ENCODE data around the gene ABCB1. TPM values are rescaled to one million over a fixed set of nuclear protein-coding genes. Genes with fewer than 3 reads are reported as not detected.

Gene ABCB1
- total and polyA plus RNA-seq, 9 of the 15 experiments (the other 6 are each of a cell fraction or from before 2014, with no cell fraction given) = 0.03 to 0.86 (median 0.52) TPM

DNA sequence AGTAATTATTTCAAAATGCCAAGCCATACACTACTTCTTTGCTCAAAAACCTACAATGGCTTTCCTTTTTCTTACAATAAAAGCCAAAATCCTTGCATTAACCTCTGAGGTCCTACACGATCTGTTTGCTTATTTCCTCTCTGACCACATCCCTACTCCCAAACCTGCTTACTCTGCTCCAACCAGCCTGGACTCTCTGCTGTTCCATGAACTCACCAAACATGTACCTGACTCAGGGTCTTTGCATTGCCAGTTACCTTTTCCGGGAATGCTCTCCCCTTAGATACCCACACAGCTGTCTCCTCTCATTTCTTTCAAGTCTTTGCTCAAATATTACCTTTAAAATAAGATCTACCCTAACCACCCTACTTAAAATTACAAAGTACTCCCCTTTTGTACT, 127.5 kb downstream of the ABCB1 start:
- ATAC-seq = no peak; the same call in 2 of the 3 replicates
- Histone ChIP-seq H3K36me3 (ENCODE audit: control insufficient read depth, insufficient read depth, low read length) (no peaks in the 10 kb centered on the region), H3K4me3 (no peak overlapping the region), H3K27me3 (ENCODE audit: control insufficient read depth in 2 of 2, insufficient read depth in 2 of 2, low read length in 2 of 2) (peaks cover 16 to 28% of the 10 kb centered on the region in 2 experiments; a peak in 4 of 5 replicates), H2AFZ (ENCODE audit: low read depth, low read length) (no peak overlapping the region), H3K4me1 (replicated peaks in 1 of 2; ENCODE audit: control insufficient read depth in 2 of 2, insufficient read depth in 2 of 2, low read length in 2 of 2) (peaks cover 0 to 9% of the 10 kb centered on the region in 2 experiments; a peak in 1 of 5 replicates), H3K4me2 (ENCODE audit: insufficient read depth, low read length) (no peak overlapping the region), H4K20me1 (replicated peaks; ENCODE audit: control insufficient read depth, insufficient read depth, low read length) (no peaks in the 10 kb centered on the region), H3K27ac (ENCODE audit: extremely low read depth, low read depth, low read length) (no peak overlapping the region), H3K9me1 (ENCODE audit: control insufficient read depth, insufficient read depth, low read length) (no peaks in the 10 kb centered on the region), H3K79me2 (ENCODE audit: control insufficient read depth, insufficient read depth, low read length) (no peaks in the 10 kb centered on the region), H3K9ac (ENCODE audit: insufficient read depth in 1 of 2, low read depth in 2 of 2, low read length in 2 of 2) (no peak overlapping the region), H3K9me3 (replicated peaks; ENCODE audit: control insufficient read depth, insufficient read depth, low read depth, low read length) (no peaks in the 10 kb centered on the region)
- FAIRE-seq = no peak
- in situ Hi-C loops (cut with MboI) (no loop called here), intact Hi-C loops (cut with micrococcal nuclease) (no loop called here)
- no peak for DNase-seq (ENCODE audit: extremely low read depth in 1 of 4, low spot score in 3 of 4)
- ChIA-PET POLR2A (no interaction called here), CTCF (ENCODE audit: low intra/inter-chr PET ratio) (no interaction called here)
- BruUV-seq (replicated peaks) = no TSS peak
- TF ChIP-seq, protein P1, sequence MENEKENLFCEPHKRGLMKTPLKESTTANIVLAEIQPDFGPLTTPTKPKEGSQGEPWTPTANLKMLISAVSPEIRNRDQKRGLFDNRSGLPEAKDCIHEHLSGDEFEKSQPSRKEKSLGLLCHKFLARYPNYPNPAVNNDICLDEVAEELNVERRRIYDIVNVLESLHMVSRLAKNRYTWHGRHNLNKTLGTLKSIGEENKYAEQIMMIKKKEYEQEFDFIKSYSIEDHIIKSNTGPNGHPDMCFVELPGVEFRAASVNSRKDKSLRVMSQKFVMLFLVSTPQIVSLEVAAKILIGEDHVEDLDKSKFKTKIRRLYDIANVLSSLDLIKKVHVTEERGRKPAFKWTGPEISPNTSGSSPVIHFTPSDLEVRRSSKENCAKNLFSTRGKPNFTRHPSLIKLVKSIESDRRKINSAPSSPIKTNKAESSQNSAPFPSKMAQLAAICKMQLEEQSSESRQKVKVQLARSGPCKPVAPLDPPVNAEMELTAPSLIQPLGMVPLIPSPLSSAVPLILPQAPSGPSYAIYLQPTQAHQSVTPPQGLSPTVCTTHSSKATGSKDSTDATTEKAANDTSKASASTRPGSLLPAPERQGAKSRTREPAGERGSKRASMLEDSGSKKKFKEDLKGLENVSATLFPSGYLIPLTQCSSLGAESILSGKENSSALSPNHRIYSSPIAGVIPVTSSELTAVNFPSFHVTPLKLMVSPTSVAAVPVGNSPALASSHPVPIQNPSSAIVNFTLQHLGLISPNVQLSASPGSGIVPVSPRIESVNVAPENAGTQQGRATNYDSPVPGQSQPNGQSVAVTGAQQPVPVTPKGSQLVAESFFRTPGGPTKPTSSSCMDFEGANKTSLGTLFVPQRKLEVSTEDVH (IDR thresholded peaks at IDR 0.05; ENCODE audit: low read depth, partially characterized antibody) = no peak
- TF ChIP-seq POLR2AphosphoS5 (IDR thresholded peaks at IDR 0.05; ENCODE audit: control insufficient read depth, insufficient read depth, low read depth, low read length) (no peak), IFI16 (CRISPR knock-in tag; IDR thresholded peaks at IDR 0.05) (no peak), SNIP1 (IDR thresholded peaks at IDR 0.05; ENCODE audit: low read depth) (no peak), ZBTB8A (IDR thresholded peaks at IDR 0.05; ENCODE audit: partially characterized antibody) (no peak), ZNF699 (CRISPR knock-in tag; IDR thresholded peaks at IDR 0.05; ENCODE audit: insufficient replicate concordance) (no peak), RNF2 (IDR thresholded peaks at IDR 0.05) (no peak), PCBP2 (IDR thresholded peaks at IDR 0.05; ENCODE audit: low read depth, low read length, poor library complexity, severe bottlenecking) (no peak), SAFB2 (IDR thresholded peaks at IDR 0.05; ENCODE audit: borderline replicate concordance, low read depth, low read length, severe bottlenecking) (no peak), SREBF2 (CRISPR knock-in tag; IDR thresholded peaks at IDR 0.05) (no peak), ARID2 (IDR thresholded peaks at IDR 0.05) (no peak)
- TF ChIP-seq, protein P2, sequence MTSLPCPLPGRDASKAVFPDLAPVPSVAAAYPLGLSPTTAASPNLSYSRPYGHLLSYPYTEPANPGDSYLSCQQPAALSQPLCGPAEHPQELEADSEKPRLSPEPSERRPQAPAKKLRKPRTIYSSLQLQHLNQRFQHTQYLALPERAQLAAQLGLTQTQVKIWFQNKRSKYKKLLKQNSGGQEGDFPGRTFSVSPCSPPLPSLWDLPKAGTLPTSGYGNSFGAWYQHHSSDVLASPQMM (CRISPR knock-in tag; IDR thresholded peaks at IDR 0.05) = no peak
- TF ChIP-seq, protein P3, sequence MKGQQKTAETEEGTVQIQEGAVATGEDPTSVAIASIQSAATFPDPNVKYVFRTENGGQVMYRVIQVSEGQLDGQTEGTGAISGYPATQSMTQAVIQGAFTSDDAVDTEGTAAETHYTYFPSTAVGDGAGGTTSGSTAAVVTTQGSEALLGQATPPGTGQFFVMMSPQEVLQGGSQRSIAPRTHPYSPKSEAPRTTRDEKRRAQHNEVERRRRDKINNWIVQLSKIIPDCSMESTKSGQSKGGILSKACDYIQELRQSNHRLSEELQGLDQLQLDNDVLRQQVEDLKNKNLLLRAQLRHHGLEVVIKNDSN (CRISPR knock-in tag; IDR thresholded peaks at IDR 0.05) = no peak
- 0% methylated on average over 2 of the region's 2 CpGs for WGBS (ENCODE audit: insufficient coverage, low coverage, missing lambda C conversion rate)

All from K562 (cell line).